Measurements from ENCODE around the gene A4GNT.

The A4GNT gene

DNA sequence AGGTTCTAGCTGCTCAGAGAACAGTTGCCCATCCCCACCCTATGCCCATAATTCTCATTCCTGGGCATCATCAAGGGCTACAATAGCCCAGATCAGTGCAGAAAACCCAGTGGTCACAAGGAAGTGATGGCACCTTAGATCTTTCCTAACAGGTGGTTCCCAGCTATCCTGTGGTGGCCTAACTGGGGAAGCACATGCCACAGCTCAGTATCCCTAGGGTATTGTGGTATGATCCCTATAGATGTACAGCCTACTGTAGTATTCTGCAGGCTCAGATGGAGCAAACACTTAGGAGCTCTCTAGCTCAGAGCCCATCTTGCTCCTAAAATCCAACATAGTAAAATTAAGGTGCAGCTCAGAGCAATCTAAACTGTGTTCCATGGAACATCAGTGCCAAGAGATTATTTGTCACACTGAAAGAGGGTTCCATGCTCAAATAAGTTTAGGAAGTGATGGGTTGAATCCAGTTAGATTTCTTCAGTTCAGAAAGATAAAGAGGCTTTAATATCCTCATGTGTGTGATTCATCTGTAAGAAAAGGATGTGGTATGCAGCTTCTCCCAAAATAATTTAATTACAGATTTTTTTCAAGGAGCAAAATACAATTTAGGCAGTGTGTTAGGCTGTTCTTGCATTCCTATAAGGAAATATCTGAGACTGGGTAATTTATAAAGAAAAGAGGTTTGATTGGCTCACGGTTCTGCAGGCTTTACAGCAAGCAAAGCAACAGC, 4.4 kb downstream of the A4GNT start:
- in situ Hi-C loops (cut with HindIII; ENCODE audit: low pct_ligation_motif_present, low sequenced_read_pairs) = no loop called here
- TF ChIP-seq, protein P1, sequence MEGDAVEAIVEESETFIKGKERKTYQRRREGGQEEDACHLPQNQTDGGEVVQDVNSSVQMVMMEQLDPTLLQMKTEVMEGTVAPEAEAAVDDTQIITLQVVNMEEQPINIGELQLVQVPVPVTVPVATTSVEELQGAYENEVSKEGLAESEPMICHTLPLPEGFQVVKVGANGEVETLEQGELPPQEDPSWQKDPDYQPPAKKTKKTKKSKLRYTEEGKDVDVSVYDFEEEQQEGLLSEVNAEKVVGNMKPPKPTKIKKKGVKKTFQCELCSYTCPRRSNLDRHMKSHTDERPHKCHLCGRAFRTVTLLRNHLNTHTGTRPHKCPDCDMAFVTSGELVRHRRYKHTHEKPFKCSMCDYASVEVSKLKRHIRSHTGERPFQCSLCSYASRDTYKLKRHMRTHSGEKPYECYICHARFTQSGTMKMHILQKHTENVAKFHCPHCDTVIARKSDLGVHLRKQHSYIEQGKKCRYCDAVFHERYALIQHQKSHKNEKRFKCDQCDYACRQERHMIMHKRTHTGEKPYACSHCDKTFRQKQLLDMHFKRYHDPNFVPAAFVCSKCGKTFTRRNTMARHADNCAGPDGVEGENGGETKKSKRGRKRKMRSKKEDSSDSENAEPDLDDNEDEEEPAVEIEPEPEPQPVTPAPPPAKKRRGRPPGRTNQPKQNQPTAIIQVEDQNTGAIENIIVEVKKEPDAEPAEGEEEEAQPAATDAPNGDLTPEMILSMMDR (IDR thresholded peaks at IDR 0.05; ENCODE audit: low read depth, low read length, missing control alignments) = no peak
- Histone ChIP-seq H3K4me3 (ENCODE audit: low read depth, low read length) (no peak overlapping the region), H3K27ac (no peak overlapping the region), H3K27me3 (replicated peaks) (no peaks in the 10 kb centered on the region), H3K36me3 (replicated peaks) (no peaks in the 10 kb centered on the region)
- DNase-seq = no peak

DNA sequence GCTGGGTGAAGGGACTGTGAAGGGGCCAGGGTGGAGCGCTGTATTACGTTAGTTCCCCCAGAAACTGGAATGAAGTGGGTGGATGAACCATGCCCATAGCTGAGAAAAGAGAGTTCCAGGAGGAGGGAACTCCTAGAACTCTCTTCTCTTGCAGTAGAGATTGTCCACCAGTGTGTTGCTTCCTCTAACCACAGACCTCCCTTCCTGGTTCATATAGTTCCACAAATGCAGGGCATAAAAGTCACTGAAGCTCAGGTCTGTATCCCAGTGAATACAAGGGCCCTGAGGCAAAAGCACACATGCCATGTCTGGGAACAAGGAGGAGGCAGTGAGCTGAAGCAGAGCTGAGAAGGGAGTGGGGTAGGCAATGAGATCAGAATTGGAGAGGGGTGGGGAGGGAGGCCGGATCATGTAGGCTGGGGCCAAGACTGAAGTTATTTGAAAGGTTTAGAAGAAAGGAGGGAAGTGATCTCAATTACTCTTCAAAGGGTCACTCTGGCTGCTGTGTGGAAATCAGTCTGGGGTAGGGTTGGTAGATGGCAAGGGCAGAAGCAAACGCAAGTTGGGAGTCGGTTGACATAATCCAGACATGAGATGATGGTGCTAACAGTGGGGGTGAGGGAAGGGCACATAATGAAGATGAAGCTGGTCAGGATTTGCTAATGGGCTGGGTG, 6.5 kb downstream of the A4GNT start:
- Histone ChIP-seq H3K27me3 (replicated peaks) (no peaks in the 10 kb centered on the region), H3K36me3 (replicated peaks) (no peaks in the 10 kb centered on the region), H3K4me3 (ENCODE audit: low read depth, low read length) (no peak overlapping the region), H3K27ac (peak overlapping the region; percentile 44)
- TF ChIP-seq, protein P1 (IDR thresholded peaks at IDR 0.05; ENCODE audit: low read depth, low read length, missing control alignments) = no peak
- in situ Hi-C loops (cut with HindIII; ENCODE audit: low pct_ligation_motif_present, low sequenced_read_pairs) = no loop called here
- DNase-seq = peak; percentile 52

DNA sequence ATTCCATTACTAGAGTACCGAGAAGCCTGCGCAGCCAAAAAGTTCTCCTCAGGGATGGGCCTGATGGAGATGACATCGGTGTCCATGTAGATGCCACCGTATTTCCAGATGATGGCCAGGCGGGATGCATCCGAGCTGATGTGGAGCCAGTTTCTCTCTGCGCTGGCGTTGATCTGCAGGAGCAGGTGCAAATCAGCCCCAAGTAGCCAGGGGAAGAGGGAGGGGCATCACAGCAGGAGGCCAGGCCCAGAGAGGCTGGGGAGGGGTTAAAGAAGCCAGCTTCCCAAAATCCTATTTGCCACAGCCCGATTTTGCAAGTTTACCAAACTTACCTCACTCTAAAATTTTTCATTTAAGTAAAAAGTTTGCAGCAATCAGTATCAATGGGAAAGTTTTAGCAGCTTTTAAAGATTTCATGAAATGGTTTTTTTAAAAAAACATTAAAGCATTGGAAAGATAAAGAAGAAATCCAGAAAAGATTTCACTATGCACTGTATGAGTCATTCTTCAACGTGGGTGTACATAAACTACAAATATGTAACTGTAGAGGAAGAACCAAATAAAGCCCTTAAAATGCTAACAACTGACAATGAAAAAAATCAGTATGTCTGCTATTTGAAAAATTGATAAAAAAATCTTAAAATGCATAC, 7.4 kb downstream of the A4GNT start:
- DNase-seq = no peak
- peak overlapping the region; percentile 44 for H3K27ac ChIP-seq
- in situ Hi-C loops (cut with HindIII; ENCODE audit: low pct_ligation_motif_present, low sequenced_read_pairs) = no loop called here
- no peaks in the 10 kb centered on the region for H3K27me3 ChIP-seq (replicated peaks)
- H3K4me3 ChIP-seq (ENCODE audit: low read depth, low read length) = no peak overlapping the region
- TF ChIP-seq, protein P1 (IDR thresholded peaks at IDR 0.05; ENCODE audit: low read depth, low read length, missing control alignments) = no peak
- no peaks in the 10 kb centered on the region for H3K36me3 ChIP-seq (replicated peaks)

DNA sequence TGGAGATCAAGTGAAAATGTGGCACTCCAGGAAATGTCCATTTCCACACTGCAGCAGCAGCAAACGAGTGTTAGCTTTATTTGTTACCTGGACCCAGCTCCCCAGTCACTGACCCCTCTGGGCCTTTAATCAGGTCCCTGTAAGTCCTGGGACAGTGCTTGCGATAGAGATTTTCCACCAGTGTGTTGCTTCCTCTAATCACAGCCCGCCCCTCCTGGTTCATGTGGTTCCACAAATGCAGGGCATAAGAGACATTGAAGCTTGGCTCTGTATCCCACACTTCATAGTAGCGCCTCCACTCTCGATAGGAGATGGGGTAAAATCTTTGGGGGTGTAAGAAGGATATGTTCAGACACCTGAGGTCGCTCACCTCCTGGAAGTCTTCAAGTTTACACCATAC, 8.0 kb downstream of the A4GNT start:
- H3K27ac ChIP-seq = no peak overlapping the region
- H3K36me3 ChIP-seq (replicated peaks) = no peaks in the 10 kb centered on the region
- no peak for DNase-seq
- TF ChIP-seq, protein P1 (IDR thresholded peaks at IDR 0.05; ENCODE audit: low read depth, low read length, missing control alignments) = no peak
- H3K4me3 ChIP-seq (ENCODE audit: low read depth, low read length) = no peak overlapping the region
- H3K27me3 ChIP-seq (replicated peaks) = no peaks in the 10 kb centered on the region
- in situ Hi-C loops (cut with HindIII; ENCODE audit: low pct_ligation_motif_present, low sequenced_read_pairs) = no loop called here

DNA sequence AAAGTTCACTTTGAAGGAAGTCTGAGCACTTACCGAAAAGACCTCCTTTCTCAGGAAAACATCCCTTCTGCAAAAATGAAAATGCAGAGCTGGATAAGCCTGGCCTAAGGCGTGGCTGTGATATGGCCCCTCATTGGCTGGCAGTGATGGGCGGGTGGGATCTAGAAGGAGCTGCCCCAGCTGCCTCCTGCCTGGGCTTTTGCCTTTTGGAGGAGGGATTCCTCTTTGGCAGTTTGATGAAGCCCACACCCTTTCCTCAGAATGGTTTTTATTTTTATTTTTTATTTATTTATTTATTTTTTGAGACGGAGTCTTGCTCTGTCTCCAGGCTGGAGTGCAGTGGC, 12.8 kb downstream of the A4GNT start:
- Histone ChIP-seq H3K4me3 (ENCODE audit: low read depth, low read length) (no peak overlapping the region), H3K36me3 (replicated peaks) (no peaks in the 10 kb centered on the region), H3K27me3 (replicated peaks) (no peaks in the 10 kb centered on the region), H3K27ac (no peak overlapping the region)
- in situ Hi-C loops (cut with HindIII; ENCODE audit: low pct_ligation_motif_present, low sequenced_read_pairs) = no loop called here
- no peak for DNase-seq
- TF ChIP-seq, protein P1 (IDR thresholded peaks at IDR 0.05; ENCODE audit: low read depth, low read length, missing control alignments) = no peak
